GM12864 (cell line): Measurements from ENCODE around the gene ZDHHC13.

Experiments
- DNase-seq: peaks from one replicate; pipeline ENCODE4 v3.0.0-alpha.2; 2011; ENCODE audit warnings: low read depth
- H3K4me3 ChIP-seq: 2 replicates; pipeline ENCODE4 v1.5.1; 2011; ENCODE audit warnings: mild to moderate bottlenecking, low read depth, low read length, control low read depth
- CTCF ChIP-seq: IDR thresholded peaks from 2 replicates; pipeline ENCODE4 v1.5.1; 2011; ENCODE audit warnings: low read depth, mild to moderate bottlenecking, moderate library complexity, low read length, control low read depth, inconsistent platforms; ENCODE audit errors: missing control alignments

Gene ZDHHC13

DNA sequence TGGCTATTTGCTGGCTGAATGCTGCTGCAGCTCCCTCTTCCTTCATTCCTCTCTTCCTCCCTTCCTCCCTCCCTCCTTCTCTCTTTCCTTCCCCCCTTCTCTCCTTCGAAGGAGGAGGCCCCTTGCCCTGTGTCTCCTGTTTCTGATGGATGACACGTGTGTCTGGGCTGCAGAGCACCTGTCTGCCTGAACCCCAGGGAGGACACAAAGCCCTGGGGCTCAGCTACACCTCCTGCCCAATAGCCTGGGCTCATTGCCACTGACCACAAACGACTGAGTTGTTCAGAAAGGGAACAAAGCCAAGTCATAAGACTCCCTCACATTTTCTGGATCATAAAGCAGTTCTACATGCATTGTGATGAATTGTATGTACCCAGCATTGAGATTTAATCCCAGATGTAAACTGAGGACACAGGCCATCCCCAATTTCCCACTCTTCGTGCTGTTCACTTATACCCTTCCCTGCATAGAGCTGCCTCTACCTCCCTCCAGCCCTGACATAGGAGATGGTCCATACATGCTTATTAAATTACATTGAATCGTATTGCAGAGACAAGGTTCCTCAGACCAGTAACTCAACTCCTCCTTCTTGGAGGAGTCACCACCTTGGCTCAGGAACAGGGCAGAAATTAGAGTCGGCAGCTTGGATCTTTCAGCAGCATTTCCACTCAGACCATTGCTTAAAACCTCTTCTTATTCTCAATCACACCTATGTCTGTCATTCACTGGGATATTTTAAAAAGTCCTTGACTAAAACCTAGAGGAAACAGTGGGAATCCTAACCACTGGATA lies 83.6 kb downstream of the ZDHHC13 start:
- DNase-seq, result no peak
- no peak overlapping the region for H3K4me3 ChIP-seq
- no peak for TF ChIP-seq CTCF

DNA sequence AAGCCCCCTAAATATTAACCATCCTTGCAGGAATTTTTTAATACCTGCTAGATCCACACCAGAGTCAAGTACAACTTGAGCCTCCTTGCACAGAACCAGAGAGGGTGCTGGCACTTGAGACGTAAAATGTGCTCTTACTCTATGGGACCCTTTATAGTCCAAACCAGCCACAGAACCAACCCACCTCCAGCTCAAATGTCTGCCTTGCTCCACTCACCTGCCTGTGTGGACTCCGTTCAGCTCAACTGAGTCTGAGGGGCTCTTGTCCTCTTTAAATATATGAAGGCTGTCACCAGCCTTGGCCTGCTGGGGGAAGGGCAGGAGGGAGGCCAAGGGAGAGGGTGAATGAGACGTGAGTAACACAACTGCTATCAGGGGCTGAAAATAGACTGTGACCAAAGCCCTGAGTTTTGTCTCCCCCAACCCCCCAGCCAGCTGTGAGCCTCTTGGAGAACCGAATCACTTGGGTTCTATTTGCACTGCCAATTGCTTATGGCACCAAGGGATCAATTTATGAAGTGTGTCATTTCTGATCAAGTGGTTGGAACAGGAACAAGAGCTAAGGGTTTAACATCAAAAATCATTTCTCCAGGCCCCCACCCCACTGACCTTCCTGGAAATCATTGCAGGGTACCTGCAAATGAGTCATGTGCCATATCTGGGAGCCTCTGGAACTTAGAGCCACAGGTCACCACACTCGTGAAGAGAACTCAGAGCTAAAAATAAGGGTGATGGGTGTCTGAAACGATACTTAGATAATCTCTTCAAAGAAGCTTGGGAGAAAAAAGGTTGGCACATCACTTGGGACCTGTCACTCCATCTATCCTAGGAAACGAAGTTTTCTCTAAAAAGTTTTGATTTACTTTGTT lies 85.0 kb downstream of the ZDHHC13 start, which contains the start of gene CSRP3:
Gene CSRP3 (minus strand): TSS at position 247 of the 869 bp plus-strand sequence. CDS start 9,535 bp downstream, outside the sequence.
- no peak within 1 kb of the TSS for H3K4me3 ChIP-seq
- TF ChIP-seq CTCF, result no peak

DNA sequence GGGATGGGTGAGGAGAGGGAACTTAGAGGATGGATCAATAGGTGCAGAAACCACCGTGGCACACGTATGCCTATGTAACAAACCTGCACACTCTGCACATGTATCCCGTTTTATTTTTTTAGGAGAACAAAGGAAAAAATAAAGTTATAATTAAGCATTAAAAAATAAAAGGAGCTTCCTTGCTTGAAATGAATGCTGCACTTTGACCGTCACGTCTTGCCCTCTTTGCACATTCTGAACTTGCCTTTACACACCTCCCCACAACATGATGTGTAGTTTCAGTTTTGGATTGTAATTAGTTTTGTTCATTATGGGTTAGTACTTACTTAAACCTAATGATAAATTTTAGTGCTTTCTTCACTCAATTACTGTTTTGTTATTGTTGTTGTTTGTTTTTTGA lies 87.9 kb downstream of the ZDHHC13 start:
- no peak for TF ChIP-seq CTCF

More for the DNA sequence above, 85.0 kb downstream of the ZDHHC13 start, which contains the start of gene CSRP3:
- DNase-seq, result no peak

DNA sequence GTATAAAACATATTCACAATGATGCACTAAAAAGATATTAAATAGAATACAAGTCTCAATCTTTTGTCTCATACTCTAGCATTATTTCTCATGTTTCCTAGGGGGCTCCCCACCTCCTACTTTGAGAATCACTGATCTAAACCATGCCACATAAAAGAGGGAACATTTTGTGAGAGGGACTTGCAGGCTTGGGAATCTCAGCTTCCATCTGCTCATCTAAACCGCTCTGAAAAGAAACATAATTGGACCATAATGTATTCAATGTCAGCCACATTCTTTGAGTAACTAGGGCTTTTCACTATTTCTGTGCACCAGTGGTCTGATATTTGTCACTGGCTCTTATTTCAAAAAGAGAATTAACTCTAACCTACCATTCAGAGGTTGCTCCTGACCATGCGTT lies 91.2 kb downstream of the ZDHHC13 start:
- TF ChIP-seq CTCF, result no peak
- H3K4me3 ChIP-seq, result no peak overlapping the region
- DNase-seq, result no peak

More for the DNA sequence above, 87.9 kb downstream of the ZDHHC13 start:
- H3K4me3 ChIP-seq, result no peak overlapping the region
- no peak for DNase-seq

GRCh38 chr11:19208959-19209546 lies 92.1 kb downstream of the ZDHHC13 start:
- no peak for DNase-seq
- no peak for TF ChIP-seq CTCF
- H3K4me3 ChIP-seq, result no peak overlapping the region

DNA sequence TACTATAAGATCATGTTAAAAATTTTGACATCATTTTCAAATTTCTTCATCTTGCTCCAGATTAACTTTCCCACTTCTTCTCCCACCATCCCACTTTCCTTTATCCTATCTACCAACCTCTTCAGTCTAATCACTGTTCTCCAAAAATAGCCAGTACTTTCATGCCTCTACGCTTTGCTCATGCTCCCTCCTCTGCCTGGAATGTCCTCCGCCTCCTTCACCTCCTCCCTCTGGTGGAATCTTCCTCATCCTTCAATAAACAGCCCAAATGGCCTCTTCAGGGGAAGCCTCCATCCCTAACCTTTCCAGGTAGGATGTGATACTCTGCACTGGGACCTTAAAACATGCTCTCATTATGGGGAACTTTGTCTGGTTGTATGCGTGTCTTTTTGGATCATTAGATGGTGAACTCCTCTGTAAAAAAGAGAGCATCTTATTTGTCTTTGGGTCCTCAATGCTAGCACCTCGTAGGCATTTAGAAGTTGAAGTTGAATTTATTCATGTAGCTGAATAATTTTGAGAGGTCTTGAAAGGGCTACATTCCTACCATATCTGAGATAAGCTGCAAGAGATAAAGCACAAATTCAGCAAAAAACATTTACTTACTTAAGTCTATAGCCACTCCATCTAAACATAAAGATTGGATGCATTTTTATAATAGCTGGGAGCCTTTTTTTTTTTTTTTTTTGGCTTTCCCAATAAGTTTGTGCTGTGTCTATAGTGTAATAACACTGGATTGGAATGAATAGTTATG lies 92.8 kb downstream of the ZDHHC13 start:
- no peak for TF ChIP-seq CTCF
- H3K4me3 ChIP-seq, result no peak overlapping the region
- DNase-seq, result no peak
